ENCODE measurements around the gene HJURP. TPM values are rescaled to one million over a fixed set of nuclear protein-coding genes. Genes with fewer than 3 reads are reported as not detected.

Gene HJURP
- polyA plus RNA-seq, 1 donor (not counting 4 experiments of a cell fraction or from before 2014, with no cell fraction given): 20.2 TPM

GRCh38 chr2:233810385-233810784, 44.0 kb downstream of the HJURP start:
- no peaks in the 10 kb centered on the region for H4K20me1 ChIP-seq (ENCODE audit: control insufficient read depth, extremely low read depth, insufficient read depth, low read length)
- H2AFZ ChIP-seq (ENCODE audit: control insufficient read depth, low read length): no peak overlapping the region
- no peaks in the 10 kb centered on the region for H3K4me1 ChIP-seq (ENCODE audit: control insufficient read depth, extremely low read depth, insufficient read depth, low read length)
- H3K9me3 ChIP-seq (ENCODE audit: control insufficient read depth, low read depth, low read length): no peaks in the 10 kb centered on the region
- no peak overlapping the region for H3K4me2 ChIP-seq (ENCODE audit: control insufficient read depth, extremely low read depth, insufficient read depth, low read depth, low read length)
- no peak for DNase-seq (ENCODE audit: low read depth, low spot score)
- H3K27ac ChIP-seq (ENCODE audit: control insufficient read depth, insufficient read depth, low read length): no peak overlapping the region
- H3K27me3 ChIP-seq (ENCODE audit: control insufficient read depth, extremely low read depth, insufficient read depth, low read length): peaks cover 8% of the 10 kb centered on the region
- H3K79me2 ChIP-seq (ENCODE audit: control insufficient read depth, insufficient read depth, low read length): no peaks in the 10 kb centered on the region
- TF ChIP-seq EZH2 (IDR thresholded peaks at IDR 0.05; ENCODE audit: low read length): no peak
- no peak for TF ChIP-seq CTCF (optimal IDR thresholded peaks at IDR 0.05 in 1 of 3, IDR thresholded peaks at IDR 0.05 in 1 of 3, conservative IDR thresholded peaks at IDR 0.05 in 1 of 3; ENCODE audit: extremely low read depth in 1 of 3, insufficient read depth in 2 of 3, low read length in 3 of 3)
- dilution Hi-C loops (cut with MboI; ENCODE audit: extremely low pct_ligation_motif_present, low sequenced_read_pairs): no loop called here
- no peak overlapping the region for H3K4me3 ChIP-seq (ENCODE audit: control insufficient read depth in 2 of 3, extremely low read depth in 1 of 3, insufficient read depth in 2 of 3, low read depth in 1 of 3, low read length in 3 of 3)
- no peaks in the 10 kb centered on the region for H3K9me1 ChIP-seq (ENCODE audit: control insufficient read depth, extremely low read depth, insufficient read depth, low read length)
- FAIRE-seq: no peak
- H3K36me3 ChIP-seq (ENCODE audit: control insufficient read depth in 2 of 2, extremely low read depth in 1 of 2, insufficient read depth in 2 of 2, low read length in 2 of 2): no peaks in the 10 kb centered on the region
- no peak overlapping the region for H3K9ac ChIP-seq (ENCODE audit: control insufficient read depth, extremely low read depth, insufficient read depth, low read length)

GRCh38 chr2:233807966-233808935, 46.1 kb downstream of the HJURP start:
- H4K20me1 ChIP-seq (ENCODE audit: control insufficient read depth, extremely low read depth, insufficient read depth, low read length): no peaks in the 10 kb centered on the region
- H2AFZ ChIP-seq (ENCODE audit: control insufficient read depth, low read length): no peak overlapping the region
- no peak overlapping the region for H3K4me3 ChIP-seq (ENCODE audit: control insufficient read depth in 2 of 3, extremely low read depth in 1 of 3, insufficient read depth in 2 of 3, low read depth in 1 of 3, low read length in 3 of 3)
- H3K36me3 ChIP-seq (ENCODE audit: control insufficient read depth in 2 of 2, extremely low read depth in 1 of 2, insufficient read depth in 2 of 2, low read length in 2 of 2): no peaks in the 10 kb centered on the region
- peaks cover 18% of the 10 kb centered on the region for H3K27me3 ChIP-seq (ENCODE audit: control insufficient read depth, extremely low read depth, insufficient read depth, low read length)
- no peak for DNase-seq (ENCODE audit: low read depth, low spot score)
- H3K79me2 ChIP-seq (ENCODE audit: control insufficient read depth, insufficient read depth, low read length): no peaks in the 10 kb centered on the region
- H3K4me1 ChIP-seq (ENCODE audit: control insufficient read depth, extremely low read depth, insufficient read depth, low read length): no peaks in the 10 kb centered on the region
- no peak overlapping the region for H3K4me2 ChIP-seq (ENCODE audit: control insufficient read depth, extremely low read depth, insufficient read depth, low read depth, low read length)
- H3K27ac ChIP-seq (ENCODE audit: control insufficient read depth, insufficient read depth, low read length): no peak overlapping the region
- TF ChIP-seq EZH2 (IDR thresholded peaks at IDR 0.05; ENCODE audit: low read length) (no peak), CTCF (optimal IDR thresholded peaks at IDR 0.05 in 1 of 3, IDR thresholded peaks at IDR 0.05 in 1 of 3, conservative IDR thresholded peaks at IDR 0.05 in 1 of 3; ENCODE audit: extremely low read depth in 1 of 3, insufficient read depth in 2 of 3, low read length in 3 of 3) (no peak)
- no peak overlapping the region for H3K9ac ChIP-seq (ENCODE audit: control insufficient read depth, extremely low read depth, insufficient read depth, low read length)
- dilution Hi-C loops (cut with MboI; ENCODE audit: extremely low pct_ligation_motif_present, low sequenced_read_pairs): no loop called here
- no peaks in the 10 kb centered on the region for H3K9me3 ChIP-seq (ENCODE audit: control insufficient read depth, low read depth, low read length)
- no peak for FAIRE-seq
- no peaks in the 10 kb centered on the region for H3K9me1 ChIP-seq (ENCODE audit: control insufficient read depth, extremely low read depth, insufficient read depth, low read length)

Measured in keratinocyte (primary cell).